Cardiac septum (tissue), 1 donor: ENCODE data around the gene TRMU. TPM values are rescaled to one million over a fixed set of nuclear protein-coding genes. Genes with fewer than 3 reads are reported as not detected.

Experiments used
- DNase-seq: peaks from one replicate; pipeline ENCODE4 v3.0.0-alpha.2; 2020; ENCODE audit warnings: low spot score
- intact Hi-C: fragments of 100-400 bp; cut with DNase I; formaldehyde crosslinking; loops from one replicate; pipeline ENCODE4 v1.14.0; 2022
- total RNA-seq: library from RNA; stranded (reverse); fragmentation: NEBNext Ultra II Directional; extraction: Animal tissue kit (Norgen Biotek cat#: 25700); gene quantifications from one replicate; pipeline ENCODE4 v1.2.1, GENCODE V29; 2021
- donor health status: DM: no; HTN: no; CAD: no.

TRMU gene
- total RNA-seq, 1 donor from 2014 or later: 34.7 TPM

DNA sequence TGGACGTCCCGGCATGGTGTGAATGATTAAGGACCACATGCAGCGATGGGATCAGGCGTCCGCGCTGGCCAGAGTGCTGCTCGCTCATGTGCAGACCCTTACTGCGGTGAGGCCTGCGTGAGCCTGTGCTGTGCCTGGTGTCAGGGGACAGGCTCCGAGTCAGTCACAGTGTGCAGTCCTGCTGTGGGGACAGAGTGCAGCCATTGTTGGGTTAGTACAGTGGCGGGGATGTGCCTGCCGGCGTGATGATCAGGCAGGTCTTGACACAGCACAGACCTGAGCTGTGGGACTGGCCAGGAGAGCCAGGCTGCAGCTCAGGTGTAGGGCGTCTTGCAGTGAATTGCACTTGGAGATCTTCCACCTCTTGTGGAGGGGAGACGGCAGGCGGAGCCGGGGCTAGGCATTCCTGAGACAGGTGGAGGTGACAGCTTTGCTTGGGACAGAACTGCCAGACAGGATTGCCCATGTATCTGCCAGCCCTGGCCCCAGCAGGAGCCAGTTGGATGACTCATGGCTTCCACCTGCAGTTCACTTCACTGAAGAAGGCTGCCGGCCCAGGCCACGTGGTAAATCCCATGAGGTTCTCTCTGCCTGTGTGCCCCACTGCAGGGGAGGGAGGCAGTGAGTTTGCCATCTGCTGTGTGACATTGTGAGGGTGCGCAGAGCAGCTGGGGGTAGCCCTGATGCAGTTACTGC is 17.3 kb downstream of the TRMU start:
- DNase-seq: peak; percentile 85
- intact Hi-C loops: no loop called here

DNA sequence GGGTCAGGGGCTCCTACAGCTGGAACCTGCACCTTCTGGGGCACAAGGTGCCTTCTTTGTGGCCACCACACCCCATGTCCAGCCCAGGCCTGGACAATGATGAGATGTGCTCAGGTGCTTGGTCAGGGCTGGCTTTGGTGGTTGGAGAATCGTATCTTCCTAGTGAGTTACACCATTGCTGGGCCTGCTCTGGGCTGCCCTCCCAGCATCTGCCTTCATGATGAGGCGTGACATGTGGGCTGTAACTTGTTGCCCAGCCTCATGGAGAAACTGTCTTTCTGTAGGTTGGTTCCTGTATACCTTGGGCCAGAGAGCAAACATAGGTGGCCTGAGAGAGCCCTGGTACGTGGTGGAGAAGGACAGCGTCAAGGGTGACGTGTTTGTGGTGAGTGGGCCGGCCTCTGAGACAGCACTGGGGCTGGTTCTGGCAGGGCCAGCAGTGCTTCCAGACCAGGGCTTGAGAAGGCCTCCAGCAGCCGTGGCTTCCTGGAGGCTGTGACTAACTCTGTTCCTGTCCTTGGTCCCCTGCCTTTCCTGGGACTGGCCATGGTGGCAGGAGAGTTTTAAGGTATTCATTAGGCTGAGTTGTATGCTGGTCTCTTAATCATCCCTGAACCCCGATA is 18.1 kb downstream of the TRMU start:
- intact Hi-C loops: no loop called here
- DNase-seq: no peak

- intact Hi-C loops: no loop called here
- DNase-seq: no peak
These were observed 18.9 kb downstream of the TRMU start for GRCh38 chr22:46354176-46354992.

DNA sequence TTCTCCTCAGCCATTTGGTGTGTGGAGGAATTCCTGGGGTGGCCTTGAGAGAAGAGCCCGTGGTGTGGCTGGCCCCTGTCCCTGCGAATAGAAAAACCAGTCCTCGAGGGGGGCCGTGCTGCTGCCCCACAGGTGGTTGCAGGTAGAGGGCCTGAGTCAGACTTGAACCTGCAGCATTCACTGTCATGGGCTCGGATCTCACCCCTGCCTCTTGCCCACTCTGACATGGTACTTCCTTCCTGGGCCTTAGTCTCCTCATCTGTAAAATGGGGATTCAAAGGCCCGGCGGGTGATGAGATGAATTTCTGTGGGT is 19.4 kb downstream of the TRMU start:
- DNase-seq: no peak
- intact Hi-C loops: loop anchor here (1.0 kb wide), 1 partner anchor 187 kb away; no protein-coding TSS in a partner anchor

DNA sequence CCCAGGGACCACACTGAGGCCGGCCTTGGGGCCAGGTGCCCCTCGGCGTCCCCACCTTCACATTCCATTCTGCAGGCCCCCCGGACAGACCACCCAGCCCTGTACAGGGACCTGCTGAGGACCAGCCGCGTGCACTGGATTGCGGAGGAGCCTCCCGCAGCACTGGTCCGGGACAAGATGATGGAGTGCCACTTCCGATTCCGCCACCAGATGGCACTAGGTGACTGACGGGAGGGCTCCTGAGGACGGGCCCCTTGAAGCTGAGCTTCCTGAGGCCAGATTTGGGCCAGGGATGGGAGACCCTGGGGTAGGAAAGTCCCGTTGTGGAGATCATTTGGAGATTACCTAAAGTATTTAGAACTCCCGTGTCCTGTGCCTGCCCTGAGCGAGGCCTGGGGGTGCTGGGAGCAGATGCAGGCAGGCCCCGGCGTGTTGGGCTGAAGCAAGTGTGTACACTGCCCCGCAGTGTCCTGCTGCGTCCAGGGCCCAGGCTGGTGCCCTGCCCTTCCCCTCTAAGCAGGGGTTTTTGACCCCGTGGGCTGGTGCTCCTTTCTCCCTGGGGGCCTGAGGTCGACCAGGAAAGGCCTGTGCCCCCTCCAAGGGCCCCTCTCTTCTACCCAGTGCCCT is 20.0 kb downstream of the TRMU start:
- intact Hi-C loops: loop anchor here (1.0 kb wide), 1 partner anchor 187 kb away; no protein-coding TSS in a partner anchor

GRCh38 chr22:46355996-46356471 is 20.5 kb downstream of the TRMU start:
- intact Hi-C loops: loop anchor here (1.0 kb wide), 1 partner anchor 186 kb away; no protein-coding TSS in a partner anchor
- DNase-seq: no peak

More for the DNA sequence above, 20.0 kb downstream of the TRMU start:
- no peak for DNase-seq

DNA sequence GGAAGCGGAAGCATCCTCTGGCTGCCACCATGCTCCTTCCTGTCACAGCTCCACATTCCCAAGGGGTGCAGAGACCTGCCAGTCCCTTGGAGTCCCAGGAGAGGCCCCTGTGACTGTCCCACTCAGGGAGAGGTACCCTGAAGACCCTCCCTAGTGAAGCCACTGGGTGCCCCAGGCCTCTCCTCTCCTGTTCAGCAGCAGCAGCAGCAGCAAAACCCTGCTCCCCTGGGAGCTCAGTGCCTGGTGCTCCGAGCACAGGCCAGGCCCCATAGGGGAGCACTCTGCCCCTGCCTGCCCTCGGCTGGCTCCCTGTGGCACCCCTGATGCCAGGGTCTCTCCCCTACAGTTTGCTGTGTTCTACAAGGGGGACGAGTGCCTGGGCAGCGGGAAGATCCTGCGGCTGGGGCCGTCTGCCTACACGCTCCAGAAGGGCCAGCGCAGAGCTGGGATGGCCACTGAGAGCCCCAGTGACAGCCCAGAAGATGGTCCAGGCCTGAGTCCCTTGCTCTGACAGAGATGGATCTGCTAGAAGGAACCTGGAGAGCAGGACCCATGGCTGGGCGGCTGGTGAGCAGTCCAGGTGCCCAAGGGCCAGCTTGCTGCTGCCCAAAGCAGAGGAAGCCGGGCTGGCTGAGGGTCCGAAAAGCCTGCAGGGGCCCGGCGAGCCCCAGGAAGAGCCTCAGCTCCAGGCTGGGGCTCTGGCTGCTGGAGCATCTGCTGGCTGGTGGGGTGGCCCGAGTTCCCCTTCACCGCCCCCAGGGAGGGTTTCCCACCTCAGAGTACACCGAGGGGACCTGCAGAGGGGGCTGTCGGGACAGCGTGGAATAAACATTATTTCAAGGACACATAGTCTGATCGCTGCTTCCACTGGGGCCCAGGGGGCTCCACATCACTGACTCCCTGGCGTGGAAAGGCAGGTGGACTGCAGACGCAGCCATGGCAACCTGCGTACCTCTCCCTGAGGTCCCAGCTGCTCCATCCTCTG is 21.3 kb downstream of the TRMU start:
- DNase-seq: no peak
- intact Hi-C loops: no loop called here

- intact Hi-C loops: no loop called here
- DNase-seq: no peak
These were observed 22.4 kb downstream of the TRMU start for GRCh38 chr22:46357711-46358520.

- DNase-seq: no peak
- intact Hi-C loops: no loop called here
These were observed 23.3 kb downstream of the TRMU start for GRCh38 chr22:46358766-46359165.

DNA sequence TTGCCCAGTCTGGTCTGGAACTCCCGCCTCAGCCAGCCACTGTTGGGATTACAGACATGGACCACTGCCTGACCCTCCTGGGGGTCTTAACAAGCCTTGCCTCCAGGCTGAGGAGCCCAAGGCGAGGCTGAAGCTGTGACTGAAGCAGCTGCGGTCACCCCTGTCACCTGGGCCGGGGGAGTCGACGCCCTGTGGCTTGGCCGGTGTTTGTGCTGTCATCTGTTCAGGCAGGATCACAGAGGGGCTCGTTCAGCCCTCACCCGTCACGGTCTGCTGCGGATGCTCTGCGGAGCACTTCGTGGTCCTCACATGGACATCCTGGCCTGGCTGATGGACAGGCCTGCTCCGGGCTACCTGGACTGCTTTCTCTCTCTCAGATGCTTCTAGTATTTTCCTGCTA is 23.8 kb downstream of the TRMU start:
- no peak for DNase-seq
- intact Hi-C loops: no loop called here

DNA sequence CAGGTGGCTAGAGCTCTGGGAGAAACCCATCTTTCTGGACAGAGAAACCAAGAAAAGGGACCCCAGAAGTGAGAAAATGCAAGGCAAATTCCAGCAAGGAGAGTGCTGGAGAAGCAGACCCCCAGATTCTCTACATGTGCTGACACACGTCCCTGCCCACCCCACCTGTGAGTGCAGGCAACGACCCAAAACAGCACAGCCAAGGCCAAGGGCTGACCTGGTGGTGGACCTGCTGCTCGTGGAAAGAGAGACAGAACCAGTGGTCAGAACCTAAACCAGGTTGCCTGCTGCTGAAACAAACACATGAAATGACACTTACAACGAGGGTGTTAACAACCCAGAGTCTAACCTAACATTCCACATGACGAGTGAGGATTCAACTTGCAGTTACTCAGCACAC is 24.6 kb downstream of the TRMU start:
- intact Hi-C loops: loop anchor here (10.0 kb wide), 1 partner anchor 325 kb away; no protein-coding TSS in a partner anchor
- no peak for DNase-seq

GRCh38 chr22:46360891-46361290 is 25.4 kb downstream of the TRMU start:
- intact Hi-C loops: loop anchor here (10.0 kb wide), 1 partner anchor 324 kb away; no protein-coding TSS in a partner anchor
- DNase-seq: no peak

DNA sequence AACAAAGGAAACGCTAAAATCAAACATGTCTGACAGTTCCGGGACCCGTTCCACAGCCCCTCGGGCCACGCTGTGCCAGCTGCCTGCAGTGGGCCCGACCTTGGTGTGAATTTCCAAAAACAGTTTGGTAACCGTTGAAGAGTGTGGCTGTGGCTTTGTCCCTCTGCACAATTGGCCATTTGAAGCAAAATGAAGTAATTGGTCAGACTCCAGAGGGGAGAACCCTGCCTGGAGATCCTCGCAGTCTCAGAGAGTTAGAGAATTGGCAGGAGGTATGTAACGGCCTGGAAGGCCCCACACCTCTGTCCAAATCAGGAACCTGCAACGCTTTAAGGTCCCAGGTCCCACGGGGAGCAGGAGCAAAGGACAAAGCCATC is 26.3 kb downstream of the TRMU start:
- DNase-seq: no peak
- intact Hi-C loops: loop anchor here (10.0 kb wide), 1 partner anchor 323 kb away; no protein-coding TSS in a partner anchor

GRCh38 chr22:46362203-46362933 is 26.9 kb downstream of the TRMU start:
- intact Hi-C loops: loop anchor here (10.0 kb wide), 1 partner anchor 322 kb away; no protein-coding TSS in a partner anchor
- no peak for DNase-seq

GRCh38 chr22:46362934-46363515 is 27.5 kb downstream of the TRMU start:
- intact Hi-C loops: loop anchor here (10.0 kb wide), 1 partner anchor 322 kb away; no protein-coding TSS in a partner anchor
- DNase-seq: no peak

DNA sequence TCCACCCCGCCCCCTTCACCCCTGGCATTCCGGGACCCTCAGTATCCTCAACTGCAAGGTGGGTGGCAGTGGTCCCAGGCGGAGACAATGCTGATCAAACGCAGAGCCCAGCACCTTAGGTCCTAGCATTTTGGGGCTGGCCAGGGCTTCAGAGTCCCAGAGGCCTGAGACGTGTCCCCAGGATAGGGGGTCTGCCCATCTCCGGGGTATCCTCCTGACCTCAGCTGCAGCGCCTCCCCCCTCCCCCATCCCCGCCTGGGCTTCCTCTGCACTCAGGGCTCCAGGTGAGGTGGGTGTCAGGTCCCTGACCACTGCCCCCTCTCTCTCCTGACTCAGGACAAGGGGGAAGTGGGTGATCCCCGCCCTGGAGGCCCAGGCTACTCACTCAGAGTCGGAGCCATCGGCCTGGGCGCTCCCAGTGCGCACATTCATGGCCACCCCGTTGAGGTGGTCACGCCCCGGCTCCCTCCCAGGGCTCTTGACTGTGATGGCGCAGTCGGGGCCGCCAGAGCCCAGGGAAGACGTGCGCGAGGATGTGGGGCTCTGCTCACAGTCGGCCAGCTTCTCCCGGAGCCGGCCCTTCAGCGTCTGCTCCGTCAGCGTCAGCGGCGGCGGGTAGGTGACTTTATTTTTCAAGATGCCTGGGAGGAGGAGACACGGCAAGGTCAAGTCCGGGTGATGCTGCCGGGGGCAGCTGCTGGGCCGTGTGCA is 28.3 kb downstream of the TRMU start:
- intact Hi-C loops: loop anchor here (10.0 kb wide), 1 partner anchor 321 kb away; no protein-coding TSS in a partner anchor
- DNase-seq: no peak
